Keratinocyte (primary cell): Measurements from ENCODE around the gene RIN3.

ENCODE experiments used
- CTCF ChIP-seq, 3 experiments: IDR thresholded peaks in 1 of 3; conservative IDR thresholded peaks in 1 of 3; optimal IDR thresholded peaks in 1 of 3; 2 replicates in 2 of 3; 3 replicates in 1 of 3; pipeline versions ENCODE3 to v1.5.1; 2011; ENCODE audit warnings: low read length in 3 of 3, mild to moderate bottlenecking in 3 of 3, moderate library complexity in 2 of 3, control low read depth in 1 of 3, inconsistent platforms in 1 of 3; ENCODE audit not compliant: insufficient read depth in 2 of 3; ENCODE audit errors: extremely low read depth in 1 of 3
- EZH2 ChIP-seq: IDR thresholded peaks from one replicate; pipeline ENCODE4 v1.6.1; 2012; ENCODE audit warnings: inconsistent platforms, mild to moderate bottlenecking, low read length, moderate library complexity

- TF ChIP-seq CTCF (optimal IDR thresholded peaks at IDR 0.05 in 1 of 3, IDR thresholded peaks at IDR 0.05 in 1 of 3, conservative IDR thresholded peaks at IDR 0.05 in 1 of 3; ENCODE audit: extremely low read depth in 1 of 3, insufficient read depth in 2 of 3, low read length in 3 of 3) (no peak), EZH2 (no peak)
Observed at GRCh38 chr14:92647797-92648279, 134.3 kb downstream of the RIN3 start.
